ENCODE data around the gene TSPAN6.

Gene TSPAN6

GRCh38 chrX:100593581-100593980 lies 43.0 kb downstream of the TSPAN6 start:
- Mint-ChIP-seq H3K4me1 (no peaks in the 10 kb centered on the region), H3K36me3 (ENCODE audit: insufficient read depth) (no peaks in the 10 kb centered on the region), H3K4me3 (no peak overlapping the region), H3K27me3 (peaks cover 9% of the 10 kb centered on the region), H3K9me3 (no peaks in the 10 kb centered on the region), H3K27ac (ENCODE audit: low read depth) (no peak overlapping the region)
- ATAC-seq (replicated peaks; ENCODE audit: extremely low read depth, poor library complexity, severe bottlenecking): no peak
- no peak for DNase-seq (ENCODE audit: low spot score in 2 of 2)

- ATAC-seq (replicated peaks; ENCODE audit: extremely low read depth, poor library complexity, severe bottlenecking): no peak
- Mint-ChIP-seq H3K9me3 (no peaks in the 10 kb centered on the region), H3K4me3 (no peak overlapping the region), H3K27ac (ENCODE audit: low read depth) (no peak overlapping the region), H3K4me1 (no peaks in the 10 kb centered on the region), H3K27me3 (peaks cover 9% of the 10 kb centered on the region), H3K36me3 (ENCODE audit: insufficient read depth) (no peaks in the 10 kb centered on the region)
- no peak for DNase-seq (ENCODE audit: low spot score in 2 of 2)
Observed at GRCh38 chrX:100593126-100593525, 43.5 kb downstream of the TSPAN6 start.

GRCh38 chrX:100591256-100592051 lies 45.2 kb downstream of the TSPAN6 start:
- no peaks in the 10 kb centered on the region for H3K9me3 Mint-ChIP-seq
- H3K27ac Mint-ChIP-seq (ENCODE audit: low read depth): no peak overlapping the region
- ATAC-seq (replicated peaks; ENCODE audit: extremely low read depth, poor library complexity, severe bottlenecking): no peak
- H3K36me3 Mint-ChIP-seq (ENCODE audit: insufficient read depth): no peaks in the 10 kb centered on the region
- peaks cover 9% of the 10 kb centered on the region for H3K27me3 Mint-ChIP-seq
- DNase-seq (ENCODE audit: low spot score in 2 of 2): no peak
- no peak overlapping the region for H3K4me3 Mint-ChIP-seq
- H3K4me1 Mint-ChIP-seq: no peaks in the 10 kb centered on the region

- no peak overlapping the region for H3K4me3 Mint-ChIP-seq
- H3K27me3 Mint-ChIP-seq: no peaks in the 10 kb centered on the region
- no peaks in the 10 kb centered on the region for H3K36me3 Mint-ChIP-seq (ENCODE audit: insufficient read depth)
- DNase-seq (ENCODE audit: low spot score in 2 of 2): no peak
- ATAC-seq (replicated peaks; ENCODE audit: extremely low read depth, poor library complexity, severe bottlenecking): no peak
- H3K4me1 Mint-ChIP-seq: no peaks in the 10 kb centered on the region
- no peaks in the 10 kb centered on the region for H3K9me3 Mint-ChIP-seq
- H3K27ac Mint-ChIP-seq (ENCODE audit: low read depth): no peak overlapping the region
Observed at GRCh38 chrX:100587861-100588260, 48.7 kb downstream of the TSPAN6 start.

- DNase-seq (ENCODE audit: low spot score in 2 of 2): no peak
Observed at GRCh38 chrX:100586747-100587146, 49.9 kb downstream of the TSPAN6 start.

GRCh38 chrX:100584611-100585010 lies 52.0 kb downstream of the TSPAN6 start, which contains the start of gene TNMD:
TSS of gene TNMD (plus strand) at chrX:100584936. CDS start at chrX:100585019, 83 bp downstream.
- ATAC-seq (replicated peaks; ENCODE audit: extremely low read depth, poor library complexity, severe bottlenecking) (no peak), DNase-seq (ENCODE audit: low spot score in 2 of 2) (no peak)
- H3K4me3 Mint-ChIP-seq: no peak within 1 kb of the TSS
- H3K9me3 Mint-ChIP-seq: no peaks in the 10 kb centered on the region
- no peaks in the 10 kb centered on the region for H3K4me1 Mint-ChIP-seq
- no peaks in the 10 kb centered on the region for H3K36me3 Mint-ChIP-seq (ENCODE audit: insufficient read depth)
- no peaks in the 10 kb centered on the region for H3K27me3 Mint-ChIP-seq
- no peak within 1 kb of the TSS for H3K27ac Mint-ChIP-seq (ENCODE audit: low read depth)

More at GRCh38 chrX:100586747-100587146, 49.9 kb downstream of the TSPAN6 start:
- no peaks in the 10 kb centered on the region for H3K4me1 Mint-ChIP-seq
- no peaks in the 10 kb centered on the region for H3K9me3 Mint-ChIP-seq
- ATAC-seq (replicated peaks; ENCODE audit: extremely low read depth, poor library complexity, severe bottlenecking): no peak
- H3K27me3 Mint-ChIP-seq: no peaks in the 10 kb centered on the region
- no peak overlapping the region for H3K4me3 Mint-ChIP-seq
- no peak overlapping the region for H3K27ac Mint-ChIP-seq (ENCODE audit: low read depth)
- no peaks in the 10 kb centered on the region for H3K36me3 Mint-ChIP-seq (ENCODE audit: insufficient read depth)
